GM18861 (cell line): ENCODE data around the gene TMEFF2.

Source experiments
- ATAC-seq: cut with Tn5 transposase; IDR thresholded peaks from one replicate; pipeline ENCODE4 v1.9.1; 2021; ENCODE audit not compliant: unreplicated experiment

Gene TMEFF2

GRCh38 chr2:192070099-192070498 is 124.6 kb downstream of the TMEFF2 start:
- ATAC-seq: no peak

GRCh38 chr2:192069417-192069816 is 125.3 kb downstream of the TMEFF2 start:
- ATAC-seq: no peak

GRCh38 chr2:192068966-192069365 is 125.8 kb downstream of the TMEFF2 start:
- ATAC-seq: no peak

GRCh38 chr2:192067631-192068030 is 127.1 kb downstream of the TMEFF2 start:
- no peak for ATAC-seq

GRCh38 chr2:192064459-192064858 is 130.3 kb downstream of the TMEFF2 start:
- no peak for ATAC-seq

- no peak for ATAC-seq
Measured at GRCh38 chr2:192060161-192060560, 134.6 kb downstream of the TMEFF2 start.

GRCh38 chr2:192059266-192059665 is 135.5 kb downstream of the TMEFF2 start:
- ATAC-seq: no peak

- ATAC-seq: no peak
Measured at GRCh38 chr2:192053921-192054320, 140.8 kb downstream of the TMEFF2 start.

- no peak for ATAC-seq
Measured at GRCh38 chr2:192051533-192051932, 143.2 kb downstream of the TMEFF2 start.

- ATAC-seq: no peak
Measured at GRCh38 chr2:192049362-192049761, 145.4 kb downstream of the TMEFF2 start.

- no peak for ATAC-seq
Measured at GRCh38 chr2:192047315-192048107, 147.2 kb downstream of the TMEFF2 start.

- ATAC-seq: no peak
Measured at GRCh38 chr2:192044496-192044895, 150.2 kb downstream of the TMEFF2 start.

- no peak for ATAC-seq
Measured at GRCh38 chr2:192043216-192043870, 151.4 kb downstream of the TMEFF2 start.

GRCh38 chr2:192042126-192042525 is 152.6 kb downstream of the TMEFF2 start:
- no peak for ATAC-seq

GRCh38 chr2:192038110-192038509 is 156.6 kb downstream of the TMEFF2 start:
- no peak for ATAC-seq

- ATAC-seq: no peak
Measured at GRCh38 chr2:192035731-192036442, 158.8 kb downstream of the TMEFF2 start.

GRCh38 chr2:192030856-192031255 is 163.9 kb downstream of the TMEFF2 start:
- no peak for ATAC-seq

GRCh38 chr2:192030289-192030688 is 164.4 kb downstream of the TMEFF2 start:
- ATAC-seq: no peak

- no peak for ATAC-seq
Measured at GRCh38 chr2:192029089-192029488, 165.6 kb downstream of the TMEFF2 start.

- no peak for ATAC-seq
Measured at GRCh38 chr2:192026825-192027120, 168.0 kb downstream of the TMEFF2 start.

- ATAC-seq: no peak
Measured at GRCh38 chr2:192026059-192026824, 168.5 kb downstream of the TMEFF2 start.
